ENCODE results near the gene OSBPL6. TPM values are rescaled to one million over a fixed set of nuclear protein-coding genes. Genes with fewer than 3 reads are reported as not detected.

The OSBPL6 gene
- total RNA-seq, 4 donors from 2014 or later: 1.8 to 3.3 (median 2.3) TPM

DNA sequence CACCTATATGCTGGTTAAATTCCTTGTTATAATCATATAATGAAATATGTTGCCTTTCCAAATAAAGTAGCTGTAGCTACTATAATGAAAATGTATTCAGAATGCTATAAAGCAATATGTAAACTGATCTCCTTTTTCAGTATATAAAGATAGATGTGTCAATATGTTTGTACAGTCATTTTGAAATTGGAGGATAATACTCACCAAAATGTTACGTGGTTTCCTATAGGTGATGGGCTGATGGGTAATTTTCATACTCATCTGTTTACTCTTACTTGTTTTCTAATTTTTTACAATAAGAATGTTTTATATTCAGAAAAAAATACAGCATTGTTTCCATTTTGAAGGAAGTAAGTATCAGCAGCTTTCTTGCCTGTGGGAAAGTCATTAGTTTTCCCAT lies 186.5 kb downstream of the OSBPL6 start:
- Histone ChIP-seq H3K9me3 (no peaks in the 10 kb centered on the region), H3K4me1 (no peaks in the 10 kb centered on the region), H3K4me3 (no peak overlapping the region), H3K36me3 (peaks cover 5 to 31% (median 14%) of the 10 kb centered on the region in 4 donors), H3K27ac (replicated peaks in 1 of 4) (no peak overlapping the region), H3K27me3 (no peaks in the 10 kb centered on the region)
- intact Hi-C loops (cut with DNase I): no loop called here
- DNase-seq (ENCODE audit: extremely low spot score): no peak
- TF ChIP-seq POLR2A (IDR thresholded peaks at IDR 0.05; ENCODE audit: low read depth): no peak
- TF ChIP-seq EP300 (IDR thresholded peaks at IDR 0.05): no peak
- no peak for TF ChIP-seq CTCF (IDR thresholded peaks at IDR 0.05)
- no peak for TF ChIP-seq POLR2AphosphoS5 (IDR thresholded peaks at IDR 0.05)
- 100% methylated on average over 1 of the region's 1 CpG for WGBS

GRCh38 chr2:178383718-178384117 lies 189.4 kb downstream of the OSBPL6 start:
- Histone ChIP-seq H3K4me3 (no peak overlapping the region), H3K4me1 (no peaks in the 10 kb centered on the region), H3K9me3 (no peaks in the 10 kb centered on the region), H3K27me3 (no peaks in the 10 kb centered on the region), H3K27ac (replicated peaks in 1 of 4) (no peak overlapping the region), H3K36me3 (peaks cover 5 to 28% (median 14%) of the 10 kb centered on the region in 4 donors)
- TF ChIP-seq CTCF (IDR thresholded peaks at IDR 0.05) (no peak), POLR2AphosphoS5 (IDR thresholded peaks at IDR 0.05) (no peak), EP300 (IDR thresholded peaks at IDR 0.05) (no peak), POLR2A (IDR thresholded peaks at IDR 0.05; ENCODE audit: low read depth) (no peak)
- 89% methylated on average over 5 of the region's 5 CpGs for WGBS
- intact Hi-C loops (cut with DNase I): no loop called here
- no peak for DNase-seq (ENCODE audit: extremely low spot score)

DNA sequence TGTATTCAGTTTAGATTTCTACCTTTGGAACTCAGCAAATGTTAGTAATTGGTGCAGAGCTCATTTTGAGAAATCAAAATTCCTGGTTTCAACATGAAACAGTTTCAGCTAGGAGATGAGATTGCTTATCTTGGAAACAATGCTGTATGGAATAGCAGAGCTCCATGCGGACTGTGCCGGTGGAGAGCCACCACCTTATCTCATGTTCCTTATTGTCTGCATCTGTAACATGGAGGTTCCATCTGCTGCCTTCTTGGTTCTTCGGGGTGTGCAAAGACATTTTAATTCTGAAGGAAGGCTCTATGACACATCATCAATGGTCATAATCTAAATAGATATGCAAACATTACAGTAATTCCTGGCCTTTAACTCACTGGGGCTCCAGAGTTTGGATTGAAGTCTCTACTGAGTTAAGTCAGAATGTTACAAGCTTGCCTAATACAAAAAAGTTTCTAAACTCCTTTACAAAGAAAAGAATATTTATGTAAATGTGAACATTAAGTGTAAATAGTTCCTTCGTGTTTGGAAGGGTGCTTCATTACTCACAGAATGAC lies 191.4 kb downstream of the OSBPL6 start:
- H3K27me3 ChIP-seq: no peaks in the 10 kb centered on the region
- DNase-seq (ENCODE audit: extremely low spot score): no peak
- H3K27ac ChIP-seq (replicated peaks in 1 of 4): no peak overlapping the region
- no peaks in the 10 kb centered on the region for H3K4me1 ChIP-seq
- 86% methylated on average over 4 of the region's 4 CpGs for WGBS
- intact Hi-C loops (cut with DNase I): no loop called here
- H3K9me3 ChIP-seq: no peaks in the 10 kb centered on the region
- no peak overlapping the region for H3K4me3 ChIP-seq
- TF ChIP-seq EP300 (IDR thresholded peaks at IDR 0.05): no peak
- no peak for TF ChIP-seq CTCF (IDR thresholded peaks at IDR 0.05)
- no peak for TF ChIP-seq POLR2AphosphoS5 (IDR thresholded peaks at IDR 0.05)
- TF ChIP-seq POLR2A (IDR thresholded peaks at IDR 0.05; ENCODE audit: low read depth): no peak
- peaks cover 5 to 28% (median 14%) of the 10 kb centered on the region in 4 donors for H3K36me3 ChIP-seq

GRCh38 chr2:178386986-178387597 lies 192.8 kb downstream of the OSBPL6 start:
- Histone ChIP-seq H3K9me3 (no peaks in the 10 kb centered on the region), H3K27me3 (no peaks in the 10 kb centered on the region), H3K27ac (replicated peaks in 1 of 4) (no peak overlapping the region), H3K36me3 (peaks cover 5 to 28% (median 14%) of the 10 kb centered on the region in 4 donors), H3K4me1 (no peaks in the 10 kb centered on the region), H3K4me3 (no peak overlapping the region)
- TF ChIP-seq POLR2AphosphoS5 (IDR thresholded peaks at IDR 0.05) (no peak), POLR2A (IDR thresholded peaks at IDR 0.05; ENCODE audit: low read depth) (no peak), EP300 (IDR thresholded peaks at IDR 0.05) (no peak), CTCF (IDR thresholded peaks at IDR 0.05) (no peak)
- WGBS: 100% methylated on average over 1 of the region's 1 CpG
- DNase-seq (ENCODE audit: extremely low spot score): no peak
- intact Hi-C loops (cut with DNase I): no loop called here
